GM19372 (cell line): ENCODE measurements around the gene AIRE.

Experiments
- ATAC-seq: cut with Tn5 transposase; IDR thresholded peaks from one replicate; pipeline ENCODE4 v1.9.1; 2021; ENCODE audit warnings: mild to moderate bottlenecking, low read depth, moderate library complexity; ENCODE audit not compliant: unreplicated experiment

Gene AIRE

DNA sequence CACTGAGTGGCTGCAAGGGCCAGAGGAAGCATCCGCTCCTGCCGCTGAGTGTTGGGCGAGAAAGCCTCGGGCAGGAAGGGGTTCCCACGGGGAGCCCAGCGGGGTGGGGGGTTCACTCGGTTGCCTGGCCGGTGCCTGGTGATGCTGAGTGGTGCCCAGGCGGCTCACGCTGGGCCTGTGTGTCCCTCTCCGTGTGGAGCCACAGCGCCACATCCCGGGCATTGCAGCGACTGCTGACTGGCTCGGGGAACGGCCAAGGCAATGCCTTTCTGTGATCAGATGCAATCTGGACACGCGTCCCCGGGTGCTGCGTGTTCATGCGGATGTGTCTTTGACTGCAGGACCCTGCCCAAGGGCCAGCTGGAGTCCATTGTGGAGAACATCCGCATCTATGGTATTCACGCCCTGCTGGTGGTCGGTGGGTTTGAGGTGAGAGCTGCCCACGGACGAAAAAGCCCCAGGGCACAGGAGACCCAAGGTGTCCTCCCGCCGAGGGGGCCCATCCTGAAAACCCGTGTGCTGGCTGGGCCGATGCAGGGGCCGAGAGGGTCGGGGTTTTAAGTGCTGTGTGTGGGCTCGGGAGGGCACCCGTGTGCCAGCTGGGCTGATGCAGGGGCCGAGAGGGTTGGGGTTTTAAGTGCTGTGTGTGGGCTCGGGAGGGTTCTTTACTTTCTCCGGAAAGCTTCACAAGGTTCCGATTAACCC lies 37.1 kb downstream of the AIRE start:
- ATAC-seq, result no peak

DNA sequence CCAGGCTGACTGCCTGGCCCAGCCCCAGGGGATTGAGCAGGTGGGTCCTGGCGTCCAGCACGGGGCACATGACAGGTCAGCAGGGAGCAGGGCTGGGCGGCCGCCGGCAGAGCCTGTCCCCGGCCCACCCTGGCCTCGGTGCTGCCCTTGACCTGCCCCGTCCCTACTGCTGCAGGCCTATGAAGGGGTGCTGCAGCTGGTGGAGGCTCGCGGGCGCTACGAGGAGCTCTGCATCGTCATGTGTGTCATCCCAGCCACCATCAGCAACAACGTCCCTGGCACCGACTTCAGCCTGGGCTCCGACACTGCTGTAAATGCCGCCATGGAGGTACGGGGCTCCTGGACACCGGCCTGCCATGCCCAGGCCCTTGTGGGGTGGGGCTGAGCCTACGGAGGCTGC lies 37.9 kb downstream of the AIRE start:
- ATAC-seq, result no peak

DNA sequence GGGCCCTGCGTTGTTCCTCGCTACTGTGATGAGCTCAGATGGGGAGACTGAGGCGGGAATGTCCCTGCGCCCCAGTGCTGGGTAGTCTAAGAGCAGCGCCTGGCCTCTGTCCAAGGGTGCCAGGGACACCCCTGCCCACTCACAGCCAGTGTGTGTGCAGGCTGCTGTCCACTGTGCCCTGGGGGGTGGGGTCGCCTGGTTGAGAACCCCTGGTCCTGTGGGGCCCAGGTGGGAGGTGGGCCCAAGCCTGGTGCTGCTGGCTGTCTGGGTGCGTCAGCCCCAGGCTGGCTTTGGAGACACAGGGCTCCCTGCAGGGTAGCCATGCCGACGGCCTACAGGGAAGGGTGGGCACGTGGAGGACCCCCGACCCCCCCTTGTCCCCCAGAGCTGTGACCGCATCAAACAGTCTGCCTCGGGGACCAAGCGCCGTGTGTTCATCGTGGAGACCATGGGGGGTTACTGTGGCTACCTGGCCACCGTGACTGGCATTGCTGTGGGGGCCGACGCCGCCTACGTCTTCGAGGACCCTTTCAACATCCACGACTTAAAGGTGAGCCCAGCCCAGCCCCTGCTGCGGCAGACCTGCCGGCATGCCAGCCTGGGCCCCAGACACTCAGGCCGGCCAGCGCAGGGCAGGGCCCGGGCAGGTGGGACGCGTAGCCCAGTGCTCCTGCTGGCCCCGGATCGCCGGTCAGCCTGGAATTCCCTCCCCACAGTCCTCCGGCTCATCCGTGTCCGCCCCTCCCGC lies 38.6 kb downstream of the AIRE start:
- no peak for ATAC-seq

DNA sequence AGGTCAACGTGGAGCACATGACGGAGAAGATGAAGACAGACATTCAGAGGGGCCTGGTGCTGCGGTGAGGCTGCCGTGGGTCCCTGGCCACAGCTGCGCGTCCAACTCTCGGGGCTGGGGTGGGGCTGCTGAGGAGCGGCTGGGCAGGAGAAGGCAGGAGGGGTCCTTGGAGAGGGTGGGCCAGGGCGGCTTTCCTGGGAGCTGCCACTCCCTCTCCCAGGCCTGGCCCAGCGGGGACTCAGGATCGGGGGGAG lies 39.1 kb downstream of the AIRE start:
- no peak for ATAC-seq

DNA sequence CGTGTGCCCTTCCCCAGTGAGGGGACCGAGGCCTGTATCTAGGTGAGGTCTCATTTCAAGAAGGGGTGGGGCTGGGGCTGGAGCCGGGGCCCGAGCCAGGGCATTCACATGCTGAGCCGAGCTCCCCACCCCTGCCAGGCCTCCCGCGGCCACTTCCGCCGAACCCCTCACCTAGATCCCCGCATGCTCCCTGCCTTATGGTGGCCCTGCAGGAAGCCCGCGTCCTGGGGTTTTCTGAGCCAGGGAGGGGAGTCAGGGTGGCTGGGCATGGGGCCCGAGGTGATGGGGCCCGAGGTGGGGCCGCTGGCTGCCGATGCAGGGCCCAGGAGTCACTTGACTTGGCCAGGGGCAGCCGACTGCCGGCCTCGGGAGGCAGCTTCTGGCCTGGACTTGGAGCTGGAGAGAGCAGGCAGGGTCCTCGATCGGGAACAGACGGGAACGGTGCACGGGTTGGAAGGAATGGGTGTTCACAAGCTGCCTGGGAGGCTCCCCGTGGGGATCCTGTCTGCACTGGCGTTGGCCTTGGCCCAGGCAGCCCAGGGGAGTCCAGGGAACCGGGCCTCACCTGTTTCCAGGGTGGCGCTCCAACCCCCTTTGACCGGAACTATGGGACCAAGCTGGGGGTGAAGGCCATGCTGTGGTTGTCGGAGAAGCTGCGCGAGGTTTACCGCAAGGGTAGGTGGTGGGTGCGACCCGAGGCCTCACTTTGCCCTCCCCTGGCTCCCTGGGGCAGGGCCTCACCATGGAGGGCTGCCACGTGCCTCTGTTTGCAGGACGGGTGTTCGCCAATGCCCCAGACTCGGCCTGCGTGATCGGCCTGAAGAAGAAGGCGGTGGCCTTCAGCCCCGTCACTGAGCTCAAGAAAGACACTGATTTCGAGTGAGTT lies 40.0 kb downstream of the AIRE start:
- no peak for ATAC-seq

DNA sequence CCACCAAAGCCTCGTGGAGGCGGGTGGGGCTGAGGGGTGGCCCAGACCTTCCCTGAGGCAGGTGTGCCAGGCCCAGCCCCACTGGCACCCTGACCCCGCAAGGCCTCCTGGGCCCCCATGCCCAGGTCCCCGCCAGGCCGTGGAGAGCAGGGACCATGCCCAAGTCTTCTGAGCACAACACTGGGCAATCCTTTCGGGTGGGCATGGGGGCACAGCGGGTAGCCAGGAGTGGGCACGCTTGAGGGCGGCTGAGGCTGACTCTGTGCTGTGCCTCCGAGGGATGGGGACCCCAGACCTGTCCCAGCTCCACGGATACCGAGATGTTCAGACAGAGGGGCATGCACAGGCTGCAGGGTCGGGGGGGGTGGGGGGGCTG lies 40.6 kb downstream of the AIRE start:
- no peak for ATAC-seq

DNA sequence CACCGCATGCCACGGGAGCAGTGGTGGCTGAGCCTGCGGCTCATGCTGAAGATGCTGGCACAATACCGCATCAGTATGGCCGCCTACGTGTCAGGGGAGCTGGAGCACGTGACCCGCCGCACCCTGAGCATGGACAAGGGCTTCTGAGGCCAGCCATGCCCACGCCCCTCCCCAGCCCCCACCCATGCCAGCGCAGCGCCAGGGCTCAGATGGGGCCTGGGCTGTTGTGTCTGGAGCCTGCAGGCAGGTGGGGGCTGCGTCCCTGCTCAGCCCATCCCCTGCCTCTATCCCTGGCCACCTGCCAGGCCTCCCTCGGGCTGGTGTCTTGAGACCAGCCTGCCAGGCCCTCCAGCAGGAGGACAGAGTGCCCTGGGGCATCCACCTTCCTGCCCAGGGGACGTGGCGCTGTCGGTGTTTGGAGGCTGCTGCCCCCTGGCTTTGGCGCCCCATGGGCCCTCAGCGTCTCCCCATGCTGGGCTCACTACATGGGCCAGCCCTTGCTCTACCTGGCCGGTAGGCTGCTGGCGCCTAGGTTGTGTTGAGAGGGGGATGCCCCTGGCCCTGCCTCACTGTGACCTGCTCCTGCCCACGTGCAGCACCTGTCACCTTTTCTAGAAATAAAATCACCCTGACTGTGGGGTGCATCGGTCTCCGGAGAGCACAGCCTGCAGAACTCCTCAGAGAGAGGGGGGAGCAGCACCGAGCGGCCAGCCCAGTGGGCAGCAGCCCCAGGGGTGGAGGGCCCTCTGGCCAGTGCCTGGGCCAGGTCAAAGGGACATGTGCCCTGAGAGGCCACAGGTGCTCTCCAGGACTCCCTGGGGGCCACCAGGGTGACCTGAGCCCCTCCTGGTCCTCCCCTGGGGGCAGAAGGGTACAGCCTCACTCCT lies 41.3 kb downstream of the AIRE start:
- no peak for ATAC-seq

DNA sequence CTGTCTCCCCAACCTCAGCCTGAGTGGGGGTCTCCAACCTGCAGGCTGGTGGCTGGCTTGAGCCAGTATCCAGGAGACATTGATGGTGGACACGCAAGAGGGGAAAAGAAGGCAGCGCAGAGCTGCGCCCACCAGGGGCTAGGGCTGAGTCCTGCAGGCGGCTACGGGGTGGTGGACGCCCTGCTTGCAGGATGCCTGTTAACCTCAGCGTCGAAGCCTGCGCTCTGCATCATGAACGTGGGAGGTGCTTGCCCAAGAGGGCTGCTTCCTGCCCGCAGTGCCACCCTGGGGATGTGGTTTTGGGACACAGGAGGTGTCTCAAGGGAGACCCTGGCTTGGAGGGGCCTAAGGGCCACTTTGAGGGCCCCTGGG lies 41.9 kb downstream of the AIRE start:
- no peak for ATAC-seq

DNA sequence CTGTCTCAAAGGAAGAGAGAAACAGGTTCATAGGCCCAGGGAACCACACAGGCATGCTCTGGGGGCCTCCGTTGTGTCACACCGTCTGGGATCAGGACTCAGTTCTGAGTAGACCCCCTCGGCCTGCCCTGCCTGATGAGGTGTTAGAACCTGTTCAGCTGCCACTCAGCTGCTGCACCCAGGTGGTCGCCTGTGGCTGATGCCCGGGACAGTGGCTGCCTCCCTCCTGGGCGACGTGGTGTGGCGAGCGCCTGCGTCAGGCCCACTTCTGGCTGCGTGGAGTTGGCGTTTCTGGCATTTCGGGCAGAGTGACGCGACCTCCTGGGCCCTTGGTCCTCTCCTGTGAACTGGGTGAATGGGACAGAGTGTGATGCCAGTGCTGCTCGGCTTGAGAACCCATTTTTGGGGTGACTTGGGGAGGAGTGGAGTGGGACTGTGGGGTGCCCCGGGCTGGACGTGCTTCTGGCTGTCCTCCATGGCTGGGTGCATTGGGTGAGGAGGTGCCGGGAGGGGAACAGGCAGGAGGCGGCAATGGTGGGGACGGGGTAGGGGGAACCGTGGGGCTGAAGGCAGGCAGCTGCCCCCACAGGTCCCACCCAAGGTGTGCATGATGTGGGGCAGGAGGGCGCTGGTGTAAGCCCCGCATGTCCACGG lies 42.7 kb downstream of the AIRE start:
- no peak for ATAC-seq

DNA sequence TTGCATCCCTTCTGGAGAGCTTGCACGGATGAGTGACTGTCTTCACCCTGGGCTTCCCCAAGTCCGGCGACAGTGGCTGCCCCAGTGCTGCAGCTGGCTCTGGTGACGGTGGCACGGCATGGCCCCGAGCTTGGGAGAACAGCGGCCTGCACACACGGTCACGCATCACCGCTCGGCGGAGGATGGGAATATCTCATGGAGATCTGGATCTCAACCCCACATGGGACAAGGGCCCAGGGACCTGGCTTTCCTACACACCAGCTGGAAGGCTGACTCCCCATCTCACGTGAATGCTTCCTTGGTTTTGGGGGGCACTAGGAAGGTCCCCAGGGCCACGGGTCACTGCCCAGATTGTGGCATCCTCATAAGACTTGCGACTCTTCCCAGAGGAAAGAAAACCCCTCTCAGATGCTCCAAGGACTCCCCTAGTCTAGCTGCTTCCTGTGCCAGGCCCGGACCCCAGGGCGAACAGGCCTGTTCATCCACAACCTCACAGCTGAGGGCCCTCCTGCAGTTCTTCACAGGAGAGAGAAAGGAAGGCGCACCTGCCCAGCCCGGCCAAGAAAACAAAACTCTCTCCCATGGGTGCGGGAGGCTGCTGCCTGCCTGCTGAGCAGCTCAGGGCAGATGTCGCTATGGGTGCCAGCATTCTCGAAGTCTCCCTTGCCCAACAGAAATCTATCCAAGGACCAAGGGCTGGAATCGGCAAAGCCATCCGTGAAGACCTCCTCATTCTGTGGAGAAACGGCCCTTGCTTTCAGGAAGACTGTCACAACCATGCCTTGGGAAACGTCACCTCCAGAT lies 43.6 kb downstream of the AIRE start:
- ATAC-seq, result no peak

DNA sequence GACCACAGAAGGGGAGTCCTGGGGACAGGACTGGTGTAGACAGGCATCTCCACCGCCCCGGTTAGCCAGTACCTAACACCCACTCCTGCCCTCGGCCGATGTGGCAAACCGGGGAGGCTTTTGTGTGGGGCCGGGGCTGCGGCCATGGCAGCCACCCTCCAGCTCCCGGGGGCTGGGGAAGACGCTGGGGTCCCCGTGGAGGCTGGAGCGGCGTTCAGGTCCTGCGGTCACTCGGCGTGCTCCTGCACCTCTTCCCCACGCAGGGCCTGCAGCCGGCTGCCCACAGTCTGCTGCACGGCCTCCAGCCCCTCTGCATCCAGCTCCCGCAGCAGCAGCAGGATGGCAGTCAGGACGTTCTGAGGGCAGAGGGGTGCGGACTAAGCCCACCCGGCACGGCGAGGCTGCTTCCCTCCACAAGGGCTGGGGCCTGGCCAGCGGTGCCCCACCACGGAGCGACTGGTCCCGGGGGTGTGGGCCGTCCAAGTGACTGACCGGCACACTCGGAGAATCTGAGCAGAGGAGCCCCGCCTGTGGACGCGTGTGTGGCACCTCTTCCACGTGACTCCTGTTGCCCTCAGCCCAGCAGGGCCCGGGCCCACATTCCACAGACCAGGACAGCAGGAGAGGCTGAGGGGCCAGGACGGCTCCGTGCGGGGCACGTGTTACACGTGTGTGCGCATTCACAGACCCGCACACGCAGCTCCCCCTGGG lies 44.5 kb downstream of the AIRE start:
- no peak for ATAC-seq

DNA sequence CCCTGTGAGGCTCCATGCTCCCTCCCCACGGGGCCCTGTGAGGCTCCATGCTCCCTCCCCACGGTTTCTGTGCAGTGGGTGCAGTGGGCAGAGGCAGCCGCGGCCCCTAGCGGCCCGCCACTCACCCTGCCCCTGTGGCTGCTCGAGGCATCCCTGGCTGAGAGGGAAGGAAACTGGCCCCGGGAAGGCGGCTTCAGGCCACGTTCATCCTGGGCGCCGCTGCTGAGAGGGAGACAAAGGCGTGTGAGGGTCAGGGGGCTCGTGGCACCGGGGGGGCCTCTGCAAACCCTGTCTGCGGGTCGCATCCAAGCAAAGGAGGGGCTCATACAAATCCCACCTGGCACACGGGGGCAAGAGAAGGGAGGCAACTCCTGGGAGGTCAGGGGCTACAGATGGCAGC lies 45.0 kb downstream of the AIRE start:
- no peak for ATAC-seq

DNA sequence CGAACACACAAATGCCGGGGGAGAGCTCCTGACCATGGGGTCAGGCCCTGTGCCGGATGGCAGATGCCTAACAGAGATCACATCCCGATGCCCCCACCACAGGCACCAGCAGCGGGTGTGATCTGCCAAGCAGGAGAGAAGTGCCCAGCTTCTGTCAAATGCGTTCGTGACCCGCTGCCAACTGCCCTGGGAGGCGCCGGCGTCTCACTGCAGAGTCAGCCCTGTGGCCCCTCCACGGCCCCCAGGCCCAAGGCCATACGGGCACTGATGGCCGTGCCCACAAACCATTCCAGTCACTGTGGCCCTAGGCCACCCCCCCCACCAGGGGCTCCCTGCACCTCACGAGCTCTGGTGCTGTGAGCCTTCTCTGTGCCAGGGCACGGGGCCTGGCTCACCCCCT lies 45.5 kb downstream of the AIRE start:
- no peak for ATAC-seq

DNA sequence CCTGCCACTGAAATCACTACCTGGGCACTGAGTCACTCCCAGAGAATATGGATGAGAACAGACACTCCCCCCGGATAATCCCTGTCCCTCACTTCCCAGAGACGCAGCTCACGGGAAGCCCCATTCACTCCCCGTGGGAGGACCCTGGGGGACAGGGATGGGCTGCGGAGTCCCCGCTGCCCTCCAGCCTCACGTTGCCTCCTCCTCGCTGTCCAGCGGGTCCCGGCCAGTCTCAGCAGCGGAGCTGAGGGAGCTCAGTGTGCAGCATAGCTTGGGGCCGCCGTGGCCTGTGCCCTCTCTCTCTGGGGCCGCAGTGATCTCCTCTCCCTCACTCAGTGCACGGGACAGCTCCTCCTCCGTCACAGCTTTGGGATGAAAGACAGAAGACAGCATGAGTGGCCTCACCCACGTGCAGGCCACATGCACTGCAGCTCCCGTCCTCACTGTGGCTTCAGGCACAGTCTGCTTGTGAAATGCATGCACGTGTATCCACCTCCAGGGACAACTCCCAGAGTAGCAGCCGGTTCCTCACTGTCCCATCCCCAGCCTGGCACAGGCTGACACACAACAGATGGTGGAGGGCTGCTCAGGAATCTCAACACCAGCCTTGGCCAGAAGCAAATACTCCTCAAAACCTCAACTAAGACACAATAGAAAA lies 46.1 kb downstream of the AIRE start:
- ATAC-seq, result no peak

DNA sequence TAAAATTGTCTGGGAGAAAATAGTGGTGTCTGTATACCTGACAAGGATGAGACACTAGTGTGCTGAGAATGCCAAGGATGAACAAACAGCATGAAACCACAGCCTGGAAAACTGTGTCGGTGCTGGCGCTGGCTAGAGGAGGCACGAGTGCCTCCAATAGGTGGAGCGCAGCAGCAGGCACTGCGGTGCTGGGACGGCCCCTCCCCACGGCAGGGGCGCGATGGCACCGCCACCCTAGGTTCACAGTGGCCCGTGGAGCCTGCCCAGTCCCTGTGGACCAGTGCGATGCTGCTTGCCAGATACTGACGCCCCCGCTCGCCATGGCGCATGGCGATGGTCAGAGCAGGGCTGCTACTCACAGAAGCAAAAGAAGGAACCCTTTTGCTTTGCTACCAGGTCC lies 46.7 kb downstream of the AIRE start:
- no peak for ATAC-seq

DNA sequence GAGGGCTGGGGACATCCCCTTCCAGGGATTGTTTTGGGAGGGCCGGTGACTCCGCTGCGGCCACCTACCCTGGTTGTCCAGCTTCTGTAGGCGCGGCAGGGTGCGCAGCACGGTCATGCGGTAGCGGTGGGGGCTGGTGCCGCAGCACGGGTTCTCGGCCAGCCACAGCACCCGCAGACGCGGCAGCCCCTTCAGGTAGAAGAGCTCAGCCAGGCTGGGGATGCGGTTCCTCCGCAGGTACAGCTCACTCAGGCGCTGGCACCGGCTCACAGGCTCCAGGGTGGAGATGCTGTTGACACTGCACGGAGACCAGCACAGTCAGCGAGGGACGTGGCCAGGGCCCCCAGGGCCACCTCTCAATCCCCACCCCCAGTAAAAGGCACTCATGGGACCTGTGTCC lies 47.3 kb downstream of the AIRE start:
- ATAC-seq, result no peak

DNA sequence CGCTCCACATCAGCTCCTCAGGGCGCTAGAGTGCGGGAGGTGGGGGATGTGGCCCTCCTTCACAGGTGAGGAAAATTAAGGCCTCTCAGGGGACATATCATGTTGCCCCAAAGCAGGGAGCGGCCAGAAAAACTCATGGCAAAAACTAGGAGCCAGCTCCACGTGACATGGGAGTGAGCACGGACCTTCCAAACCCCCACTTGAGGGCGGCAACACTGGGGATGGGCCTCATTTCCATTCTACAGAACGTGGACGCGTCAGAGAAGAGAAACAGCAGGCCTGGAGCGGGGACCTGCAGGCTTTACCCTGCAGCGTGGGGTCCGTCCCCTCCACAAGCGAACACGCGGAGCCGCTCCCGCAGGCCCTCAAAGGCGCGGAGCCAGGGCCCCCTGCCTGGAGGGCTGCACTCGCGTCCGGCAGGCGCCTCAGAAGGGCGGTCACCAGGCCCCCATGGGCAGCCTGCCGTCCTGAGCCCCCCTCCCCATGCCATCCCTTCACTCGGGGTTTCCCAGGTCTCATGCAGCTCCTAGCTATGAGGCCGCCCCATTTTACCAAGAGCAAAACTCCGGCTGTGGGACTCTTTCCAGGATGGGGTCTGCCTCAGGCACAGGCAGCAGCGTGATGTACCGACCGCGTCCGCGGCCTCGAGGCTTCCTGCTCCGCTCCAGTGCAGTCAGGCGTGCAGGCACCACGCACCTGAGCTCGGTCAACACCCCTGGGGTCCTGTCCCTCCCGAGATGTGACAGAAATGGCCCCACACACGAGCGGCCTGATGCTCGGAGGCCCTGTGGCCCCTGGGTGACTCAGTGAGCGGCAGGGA lies 48.0 kb downstream of the AIRE start:
- no peak for ATAC-seq
